T-helper 9 cell (primary cell): ENCODE data around the gene MPPED1.

Source experiments
- DNase-seq: peaks from one replicate; pipeline ENCODE4 v3.0.0-alpha.2; 2020

MPPED1 gene

DNA sequence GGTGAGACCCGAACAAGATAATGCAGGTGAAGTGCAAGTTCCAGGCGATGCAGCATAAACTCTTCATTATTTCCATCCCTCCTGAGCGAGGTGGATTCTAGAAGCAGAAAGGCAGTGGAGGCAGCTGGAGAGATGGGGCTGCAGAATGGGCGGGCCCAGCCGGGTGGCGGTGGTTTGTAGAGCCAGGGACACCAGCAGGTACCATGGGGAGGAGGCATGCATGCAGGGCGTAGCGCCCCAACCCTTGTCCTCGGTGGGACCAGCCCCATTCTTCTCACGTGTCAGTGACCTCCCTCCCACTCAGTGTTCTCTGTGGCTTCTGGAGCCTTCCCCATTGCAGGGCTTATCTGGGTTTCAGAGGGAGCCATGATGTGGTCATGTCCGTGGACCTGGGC, 38.0 kb downstream of the MPPED1 start:
- no peak for DNase-seq

DNA sequence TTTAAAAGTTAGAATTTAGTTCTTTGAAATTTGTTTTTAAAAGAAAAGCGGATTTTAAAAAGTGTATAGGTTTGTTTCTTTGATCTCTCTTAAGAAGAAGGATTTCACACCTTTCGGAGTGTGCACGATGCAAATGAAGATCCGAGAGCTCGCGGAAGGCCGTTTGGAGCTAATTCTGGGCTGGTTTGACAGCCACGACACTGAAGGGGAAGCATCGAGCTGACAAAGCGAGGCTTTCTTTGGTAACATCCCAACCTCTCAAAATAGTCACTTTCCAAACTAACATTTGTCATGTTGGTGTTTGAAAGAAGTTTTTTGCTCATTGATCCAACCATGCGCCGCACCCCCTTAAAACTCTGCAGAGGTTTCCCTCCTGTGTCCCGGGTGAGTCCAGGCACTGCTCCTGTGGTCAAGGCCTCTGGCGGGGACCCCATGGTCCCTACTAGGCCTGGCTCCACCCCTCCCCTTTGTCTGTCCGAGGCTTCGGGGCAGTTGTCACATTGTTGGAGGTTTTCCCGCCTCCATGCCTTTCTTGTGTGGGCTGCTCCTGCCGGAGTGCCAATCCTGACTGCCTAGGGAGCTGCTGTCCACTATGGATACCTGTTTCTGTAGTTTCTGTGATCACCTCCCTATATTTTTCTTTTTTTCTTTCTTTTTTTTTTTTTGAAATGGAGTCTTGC, 39.7 kb downstream of the MPPED1 start:
- DNase-seq, result no peak

DNA sequence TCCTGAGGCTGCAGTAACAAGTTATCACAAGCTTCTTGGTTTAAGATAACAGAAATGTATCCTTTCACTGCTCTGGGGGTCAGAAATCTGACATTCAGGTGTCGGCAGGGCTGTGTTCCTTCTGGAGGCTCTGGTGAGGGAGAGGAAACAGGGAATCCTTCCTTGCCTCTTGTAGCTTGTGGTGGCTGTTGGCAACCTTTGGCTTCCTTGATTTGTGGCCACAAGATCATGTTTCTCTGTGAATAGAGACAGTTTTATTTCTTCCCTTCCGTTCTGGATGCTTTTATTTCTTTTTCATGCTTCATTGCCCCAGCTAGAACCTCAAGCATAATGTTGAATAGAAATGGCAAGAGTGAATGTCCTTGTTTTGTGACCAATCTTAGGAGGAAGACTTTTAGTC, 44.0 kb downstream of the MPPED1 start:
- DNase-seq, result no peak

DNA sequence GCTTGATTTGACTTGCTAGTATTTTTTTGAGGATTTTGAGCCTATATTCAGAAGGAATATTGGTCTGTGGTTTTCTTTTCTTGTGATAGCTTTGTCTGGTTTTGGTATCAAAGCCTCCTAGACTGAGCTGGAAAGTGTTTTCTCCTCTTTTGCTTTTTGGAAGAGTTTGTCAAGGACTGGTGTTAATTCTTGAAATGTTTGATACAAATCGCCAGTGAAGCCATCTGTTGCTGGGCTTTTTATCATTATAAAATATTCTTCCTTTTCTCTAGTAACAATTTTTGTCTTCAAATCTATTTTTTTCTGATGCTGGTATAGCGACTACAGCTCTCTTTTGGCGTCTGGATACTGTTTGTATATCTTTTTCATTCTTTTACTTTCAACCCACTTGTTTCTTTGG, 45.2 kb downstream of the MPPED1 start:
- no peak for DNase-seq

DNA sequence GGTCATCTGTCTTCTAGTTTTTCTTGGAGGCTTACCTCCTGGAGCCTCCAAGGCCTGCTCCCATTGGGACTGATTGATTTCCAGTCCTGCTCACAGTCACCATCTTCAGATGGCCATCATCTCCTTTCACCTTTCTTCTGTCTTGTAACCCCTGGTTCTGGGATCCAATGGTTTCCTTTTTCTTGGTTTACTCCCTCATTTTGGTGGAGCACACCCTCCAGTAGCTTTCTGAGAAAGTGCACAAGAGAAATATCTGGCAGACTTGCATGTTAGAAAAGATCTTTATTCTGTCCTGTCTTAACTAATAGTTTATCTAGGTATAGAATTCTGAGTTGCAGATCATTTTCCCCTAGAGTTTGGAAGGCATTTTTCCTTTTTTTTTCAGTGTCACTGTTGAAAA, 50.9 kb downstream of the MPPED1 start:
- no peak for DNase-seq

DNA sequence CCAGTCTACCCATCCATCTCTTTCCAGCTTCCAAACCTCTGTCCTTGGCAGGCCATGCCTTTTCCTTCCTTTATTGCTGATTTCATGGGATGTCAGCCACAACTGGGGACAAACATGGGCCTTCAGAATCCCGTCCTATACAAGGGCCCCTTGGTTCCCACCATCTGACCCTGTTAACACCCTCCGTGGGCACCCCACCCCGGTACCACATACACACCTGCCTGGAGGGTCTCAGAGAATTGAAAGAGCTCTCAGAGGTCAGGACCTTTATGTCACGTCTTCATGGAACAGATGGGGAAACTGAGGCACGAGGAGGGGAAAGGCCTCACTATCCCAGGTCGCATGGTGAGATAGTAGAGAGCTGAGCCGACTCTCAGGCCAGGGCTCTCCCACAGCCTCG, 53.0 kb downstream of the MPPED1 start:
- no peak for DNase-seq

DNA sequence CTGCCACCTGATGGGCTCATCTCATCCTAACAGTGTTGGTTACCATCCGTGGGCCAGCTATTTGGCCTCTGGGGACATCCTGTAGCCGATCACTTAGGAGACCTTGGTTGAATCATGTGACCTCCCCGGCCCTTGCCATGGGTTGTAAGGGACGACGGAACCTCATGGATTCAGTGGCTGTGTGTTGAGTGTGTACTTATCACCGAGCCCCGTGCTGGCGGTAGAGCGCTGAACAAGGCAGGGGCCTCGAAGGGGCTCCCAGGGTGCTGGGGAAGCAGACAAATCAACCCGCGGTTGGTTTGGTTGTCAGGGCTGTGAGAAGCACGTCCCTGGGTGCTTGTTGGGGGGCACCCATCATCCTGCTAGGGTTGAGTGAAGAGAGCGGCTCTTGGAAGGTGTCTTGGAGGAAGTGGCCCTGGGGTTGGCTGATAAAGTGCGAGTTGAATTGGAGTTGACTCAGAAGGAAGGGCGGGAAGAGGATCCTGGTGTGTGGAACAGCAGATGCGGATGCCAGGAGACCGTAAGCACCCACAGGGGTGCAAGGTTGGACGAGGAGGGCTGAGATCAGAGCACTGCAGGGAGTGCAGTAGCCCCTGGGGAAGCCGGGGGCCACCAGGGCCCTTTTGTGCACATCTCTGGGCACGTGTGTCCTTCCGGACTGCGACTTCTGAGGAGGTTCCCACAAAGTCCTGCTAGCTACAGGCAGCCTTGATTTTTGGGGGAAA, 53.6 kb downstream of the MPPED1 start:
- no peak for DNase-seq

DNA sequence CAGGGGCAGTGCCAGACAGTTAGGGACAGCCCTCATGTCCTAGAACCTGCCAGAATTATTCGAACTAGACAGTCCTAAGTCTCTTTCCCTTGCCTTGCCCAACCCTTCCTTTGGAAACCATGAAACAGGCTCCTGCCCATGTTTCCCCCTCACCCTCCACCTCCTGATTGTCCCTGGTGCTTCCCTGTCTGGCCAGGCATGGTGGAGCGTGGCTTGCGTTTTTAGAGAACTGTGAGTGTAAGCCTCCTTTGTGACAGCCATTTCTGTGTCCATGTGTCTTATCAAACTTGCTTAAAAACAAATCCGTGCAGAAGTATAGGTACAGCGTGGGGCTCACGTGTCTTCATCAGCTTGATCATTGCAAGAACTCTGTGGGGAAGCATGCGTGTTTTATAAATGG, 54.9 kb downstream of the MPPED1 start:
- DNase-seq, result no peak

DNA sequence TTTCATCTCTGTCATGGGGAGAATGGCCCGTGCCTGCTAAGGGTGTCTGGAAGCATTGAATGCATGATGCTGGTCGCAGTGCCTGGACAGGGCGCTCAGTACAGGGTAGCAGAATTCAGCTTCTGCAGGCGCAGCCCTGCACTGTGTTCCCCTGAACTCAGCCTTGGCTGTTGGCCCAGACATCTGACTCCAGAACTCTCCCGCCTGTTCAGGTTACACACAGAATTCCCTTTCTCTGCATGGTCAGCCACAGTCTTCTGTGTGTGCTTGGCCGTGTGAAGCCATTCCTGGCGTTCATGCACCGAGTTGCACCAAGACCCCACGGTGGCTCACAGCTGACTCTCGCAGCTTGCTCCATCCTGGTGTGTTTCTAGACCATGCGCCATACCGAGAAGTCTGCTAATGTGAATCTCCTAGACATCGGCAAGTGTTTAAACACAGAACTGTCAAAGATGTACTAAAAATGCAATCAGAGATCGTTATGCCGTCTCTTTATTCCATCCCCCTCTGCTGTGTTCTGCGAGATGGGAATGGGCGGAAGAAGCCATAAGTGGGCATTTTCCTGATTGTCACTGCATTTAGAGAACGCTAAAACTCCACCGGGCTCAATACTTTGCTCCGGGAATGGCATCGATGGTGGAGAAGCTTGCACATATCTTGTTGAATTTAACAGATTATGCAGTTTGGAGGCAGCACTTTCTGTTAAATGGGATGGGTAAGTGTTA, 55.6 kb downstream of the MPPED1 start:
- DNase-seq, result no peak

DNA sequence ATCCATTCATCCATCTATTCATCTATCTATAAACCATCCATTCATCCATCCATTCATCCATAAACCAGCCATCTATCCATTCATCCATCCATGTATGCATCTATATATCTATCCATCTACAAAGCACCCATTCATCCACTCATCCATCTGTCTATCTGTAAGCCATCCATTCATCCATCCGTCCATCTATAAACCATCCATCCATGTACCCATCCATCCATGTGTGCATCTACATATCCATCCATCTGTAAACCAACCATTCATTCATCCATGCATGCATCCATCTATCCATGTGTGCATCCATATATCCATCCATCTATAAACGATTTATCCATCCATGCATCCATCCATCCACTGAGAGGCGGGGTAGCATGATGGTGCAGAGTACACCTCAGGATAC, 58.4 kb downstream of the MPPED1 start:
- DNase-seq, result no peak

DNA sequence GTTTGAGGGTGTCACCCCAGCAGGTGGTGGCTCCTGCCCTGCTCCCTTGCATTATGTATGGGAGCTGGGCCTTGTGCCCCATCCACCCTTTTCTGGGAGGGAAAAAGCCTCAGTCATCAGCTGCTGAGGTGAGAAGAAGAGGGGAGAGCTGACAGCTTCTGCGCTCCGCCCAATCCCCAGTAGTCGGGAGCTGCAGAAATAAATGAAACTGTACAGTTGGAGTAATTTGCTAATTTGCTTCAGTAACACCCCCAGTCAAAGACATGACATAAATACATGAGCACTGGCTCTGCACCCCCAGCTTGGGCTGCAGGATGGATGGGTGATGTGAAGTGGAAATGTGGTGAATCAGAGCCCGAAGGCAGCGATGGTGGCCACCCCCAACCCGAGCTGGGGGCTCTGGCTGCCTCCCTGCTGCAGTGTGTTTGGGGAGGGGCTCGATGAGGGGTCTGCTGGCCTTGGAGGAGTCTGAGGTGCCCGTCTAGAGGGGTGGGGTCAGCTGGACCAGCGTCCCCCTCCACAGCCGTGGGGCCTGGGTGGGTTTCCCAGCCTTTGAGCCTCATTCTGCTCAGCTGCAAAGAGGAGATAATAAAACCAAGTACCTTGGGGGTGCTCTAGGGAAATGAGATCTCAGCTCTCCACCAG, 59.2 kb downstream of the MPPED1 start:
- DNase-seq, result no peak

DNA sequence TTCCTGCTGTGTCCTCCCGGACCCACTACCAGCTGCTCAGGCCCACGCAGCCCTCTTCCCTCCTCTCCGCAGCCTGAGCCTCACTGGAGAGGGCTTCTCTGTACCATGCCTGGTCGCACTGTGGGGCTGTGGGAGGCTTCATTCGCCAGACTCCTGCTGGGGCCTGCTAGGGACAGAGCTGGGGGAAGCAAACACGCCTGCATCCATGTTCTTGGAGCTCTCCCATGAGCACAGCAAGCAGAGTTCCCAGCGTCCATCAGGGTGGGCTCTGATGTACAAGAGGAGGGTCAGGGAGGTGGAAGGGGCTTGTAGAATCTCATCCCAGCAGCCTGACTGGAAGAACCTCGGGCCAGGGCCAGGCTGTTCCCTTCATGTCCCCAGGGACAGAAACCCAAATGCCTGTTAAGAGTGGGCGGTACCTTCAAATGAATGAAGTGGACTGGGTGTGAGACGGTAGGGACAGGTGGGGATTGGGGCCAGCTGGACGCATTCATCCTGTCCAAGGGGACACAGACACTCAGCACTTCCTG, 59.9 kb downstream of the MPPED1 start:
- no peak for DNase-seq

DNA sequence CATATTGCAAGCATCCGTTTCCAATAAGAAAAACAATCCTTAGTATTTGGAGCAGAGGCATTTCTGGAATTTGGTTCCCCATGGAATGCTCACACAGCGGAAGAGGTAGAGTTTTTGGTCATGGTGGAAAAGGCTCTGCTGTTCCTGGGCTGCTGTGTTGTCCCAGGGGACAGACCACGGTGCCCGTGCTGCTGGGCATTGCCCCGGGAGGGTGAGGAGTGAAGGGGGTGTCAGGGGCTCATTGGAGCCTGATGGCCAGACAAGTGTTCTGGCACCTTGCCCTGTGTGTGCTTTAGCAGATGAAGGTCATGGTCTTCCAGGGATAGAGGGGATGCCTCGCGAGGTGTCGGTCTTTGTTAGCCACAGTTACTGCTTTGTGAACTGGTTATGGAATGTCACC, 61.2 kb downstream of the MPPED1 start:
- no peak for DNase-seq

DNA sequence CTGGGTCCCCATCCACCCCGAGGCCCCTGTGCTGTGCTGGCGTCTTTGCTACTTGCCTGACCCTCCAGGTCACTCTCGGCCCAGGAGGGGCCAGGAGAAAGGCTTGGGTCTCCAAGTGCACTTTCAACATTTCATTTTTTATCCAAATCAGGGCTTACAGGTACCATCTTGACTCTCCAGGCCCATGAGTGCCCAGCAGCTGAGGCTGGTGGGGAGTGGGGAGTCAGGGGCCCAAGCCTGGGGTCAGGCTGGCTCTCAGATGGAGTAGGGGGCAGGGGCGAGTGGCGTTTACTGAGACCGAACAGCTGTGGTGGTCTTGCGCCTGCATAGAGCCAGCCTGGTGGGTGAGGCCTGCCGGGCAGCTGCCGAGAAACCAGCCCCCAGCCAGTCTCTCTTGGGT, 61.6 kb downstream of the MPPED1 start:
- no peak for DNase-seq

DNA sequence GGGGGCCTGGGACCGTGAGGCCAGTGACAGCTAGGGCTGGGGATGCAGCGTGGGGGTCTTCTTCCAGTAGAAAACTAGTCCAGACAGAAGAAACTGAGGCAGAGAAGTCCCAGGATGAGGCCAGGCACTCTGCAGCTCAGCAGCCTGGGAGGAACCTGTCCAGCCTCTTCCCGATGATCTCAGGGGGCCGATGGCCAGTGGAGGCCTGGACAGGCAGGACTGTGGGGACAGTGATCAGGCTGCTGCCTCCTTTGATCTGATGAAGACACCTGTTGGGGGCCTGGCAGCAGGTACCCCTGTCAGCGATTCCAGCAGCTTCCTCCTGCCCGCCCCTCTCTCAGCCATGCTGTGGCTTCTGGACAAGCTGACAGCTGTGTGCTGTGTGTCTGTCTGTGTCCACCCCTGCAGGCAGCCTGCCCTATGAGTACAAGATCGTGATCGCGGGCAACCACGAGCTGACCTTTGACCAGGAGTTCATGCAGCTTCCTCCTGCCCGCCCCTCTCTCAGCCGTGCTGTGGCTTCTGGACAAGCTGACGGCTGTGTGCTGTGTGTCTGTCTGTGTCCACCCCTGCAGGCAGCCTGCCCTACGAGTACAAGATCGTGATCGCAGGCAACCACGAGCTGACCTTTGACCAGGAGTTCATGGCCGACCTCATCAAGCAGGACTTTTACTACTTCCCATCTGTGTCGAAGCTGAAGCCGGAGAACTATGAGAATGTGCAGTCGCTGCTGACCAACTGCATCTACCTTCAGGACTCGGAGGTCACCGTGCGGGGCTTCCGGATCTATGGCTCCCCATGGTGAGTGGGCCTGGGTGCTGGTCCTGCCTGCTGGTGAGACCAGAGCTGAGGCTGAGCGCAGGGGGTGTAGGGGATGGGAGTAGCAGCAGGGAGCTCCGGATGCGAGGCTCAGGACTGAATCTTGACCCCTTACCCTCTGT, 62.6 kb downstream of the MPPED1 start:
- no peak for DNase-seq

DNA sequence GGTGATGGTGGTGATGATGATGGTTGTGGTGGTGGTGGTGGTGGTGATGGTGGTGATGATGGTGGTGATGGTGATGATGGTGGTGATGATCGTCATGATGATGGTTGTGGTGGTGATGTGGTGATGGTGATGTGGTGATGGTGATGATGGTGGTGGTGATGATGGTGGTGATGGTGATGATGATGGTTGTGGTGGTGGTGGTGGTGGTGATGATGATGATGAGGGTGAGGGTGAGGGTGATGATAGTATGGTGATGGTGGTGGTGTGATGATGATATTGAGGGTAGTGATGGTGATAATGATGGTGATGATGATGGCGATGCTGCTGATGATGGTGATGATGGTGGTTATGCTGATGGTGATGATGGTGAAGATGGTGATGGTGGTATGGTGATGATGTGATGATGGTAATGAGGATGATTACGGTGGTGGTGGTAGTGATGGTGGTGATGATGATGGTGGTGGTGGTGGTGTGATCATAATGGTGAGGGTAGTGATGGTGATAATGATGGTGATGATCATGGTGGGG, 63.8 kb downstream of the MPPED1 start:
- no peak for DNase-seq

DNA sequence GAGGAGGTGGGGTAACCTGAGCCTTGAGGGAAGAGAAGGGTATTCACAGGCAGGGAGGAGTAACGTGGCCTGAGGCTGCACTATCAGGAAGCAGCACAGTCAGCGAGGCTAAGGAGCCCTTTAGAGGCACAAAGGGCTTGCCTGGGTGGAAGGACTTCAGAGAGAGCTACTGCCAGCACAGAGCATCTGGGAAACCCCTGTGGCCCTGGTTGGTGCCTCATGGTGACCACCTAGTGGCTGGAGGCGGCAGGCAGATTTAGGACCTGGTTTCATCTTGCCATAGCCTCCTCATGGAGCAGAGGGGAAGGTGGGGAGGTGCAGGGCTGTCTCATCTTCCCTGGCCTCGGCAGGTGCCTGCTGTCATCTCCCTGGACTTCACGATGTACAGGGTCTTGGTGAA, 64.5 kb downstream of the MPPED1 start:
- DNase-seq, result no peak

DNA sequence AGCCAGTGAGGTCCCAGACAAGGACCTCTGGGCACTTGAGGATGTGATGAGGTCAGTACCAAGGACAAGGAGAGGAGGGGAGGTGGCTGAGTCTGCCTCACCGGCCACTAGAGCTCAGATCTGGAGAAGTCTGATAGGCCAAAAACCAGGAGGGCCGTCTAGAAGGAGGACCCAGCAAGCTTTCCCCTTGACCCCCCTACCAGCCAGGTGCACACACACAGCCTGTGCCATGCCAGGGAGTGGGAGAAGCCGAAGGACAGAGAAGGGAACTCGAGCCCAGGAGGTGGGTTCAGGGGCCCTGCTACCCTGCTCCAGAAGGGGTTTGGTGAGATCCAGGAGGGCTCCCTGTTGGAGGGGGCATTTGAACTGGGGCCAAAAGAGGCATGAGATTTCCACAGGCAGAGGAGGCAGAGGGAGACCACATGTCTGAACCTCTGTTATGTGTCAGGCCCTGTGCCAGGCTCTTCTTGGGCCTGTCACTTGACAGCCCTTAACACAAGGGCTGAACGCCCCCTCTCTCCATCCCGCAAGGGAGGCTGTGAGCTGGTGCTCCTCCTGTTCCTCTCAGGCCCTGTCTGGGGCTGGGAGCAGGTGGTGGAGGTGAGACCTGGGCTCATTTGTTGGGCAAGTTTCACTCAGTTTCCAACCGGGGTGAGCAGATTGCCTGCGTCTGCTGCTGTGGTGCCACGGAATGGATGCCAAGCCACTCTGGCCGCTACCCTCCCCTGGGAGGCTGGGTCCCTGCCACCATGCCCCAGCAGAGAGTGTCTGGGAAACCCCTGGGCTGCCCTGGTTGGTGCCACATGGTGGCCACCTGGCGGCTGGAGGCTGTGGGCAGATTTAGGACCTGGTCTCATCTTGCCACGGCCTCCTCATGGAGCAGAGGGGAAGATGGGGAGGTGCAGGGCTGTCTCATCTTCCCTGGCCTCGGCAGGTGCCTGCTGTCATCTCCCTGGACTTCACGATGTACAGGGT, 65.2 kb downstream of the MPPED1 start:
- no peak for DNase-seq

DNA sequence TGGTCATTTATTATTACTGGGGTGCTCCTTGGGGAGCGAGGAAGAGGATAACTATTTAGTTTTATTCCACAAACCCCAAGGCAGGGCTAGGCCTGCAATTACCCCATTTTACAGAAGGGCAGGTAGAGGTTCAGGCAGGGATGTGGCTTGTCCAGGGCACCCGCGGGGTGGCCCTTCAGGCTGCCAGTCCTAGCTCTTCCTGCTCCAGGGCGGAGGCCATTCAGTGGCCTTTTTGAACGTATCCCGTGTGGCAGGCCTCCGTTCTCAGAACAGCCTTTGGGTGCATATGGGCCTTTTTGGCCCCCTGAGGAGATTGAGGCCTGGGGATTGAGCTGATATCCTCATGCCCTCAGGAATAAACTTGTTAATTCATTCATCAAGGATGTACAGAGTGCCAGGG, 66.2 kb downstream of the MPPED1 start:
- no peak for DNase-seq

DNA sequence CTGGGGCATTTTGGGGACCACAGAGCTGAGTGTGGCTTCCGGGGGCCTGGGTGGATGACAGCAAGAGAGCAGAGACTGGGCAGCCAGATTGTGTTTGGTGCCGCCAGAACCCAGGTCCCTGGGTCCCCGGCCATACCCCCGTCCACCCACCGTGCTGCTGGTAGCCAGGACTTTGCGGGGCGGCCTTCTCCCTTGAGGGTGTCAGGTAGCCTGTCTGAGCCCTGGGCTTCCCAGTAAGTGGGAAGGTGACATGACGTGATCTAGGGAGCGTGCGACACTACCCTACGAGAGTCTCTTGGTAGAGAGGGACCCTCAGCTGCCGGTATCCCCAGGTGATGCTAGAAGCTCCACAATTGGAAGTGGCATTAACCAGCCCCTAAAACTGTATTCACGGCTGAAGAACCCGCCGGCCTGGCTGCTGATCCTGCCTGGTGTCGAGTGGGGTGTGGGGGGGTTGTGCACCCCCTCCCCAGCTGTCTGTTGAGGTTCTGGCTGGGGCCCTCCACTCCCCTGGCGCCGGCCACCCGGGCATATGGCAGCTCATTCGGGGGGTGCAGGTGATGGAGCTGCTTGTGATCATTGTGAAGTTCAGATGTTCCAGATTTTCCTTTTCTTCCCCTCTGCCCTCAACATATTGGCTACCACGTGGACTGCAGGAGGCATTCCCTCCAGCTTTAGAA, 66.9 kb downstream of the MPPED1 start:
- DNase-seq, result no peak
